GM18907 (cell line): Measurements from ENCODE around the gene RASA2.

Source experiments
- ATAC-seq: cut with Tn5 transposase; IDR thresholded peaks from one replicate; pipeline ENCODE4 v1.9.1; 2021; ENCODE audit warnings: mild to moderate bottlenecking, moderate library complexity; ENCODE audit not compliant: unreplicated experiment

The RASA2 gene

GRCh38 chr3:141661229-141662196 lies 174.7 kb downstream of the RASA2 start:
- no peak for ATAC-seq

- ATAC-seq, result no peak
Measured at GRCh38 chr3:141663993-141664392, 177.2 kb downstream of the RASA2 start.
